ENCODE measurements around the gene BNC2. TPM values are rescaled to one million over a fixed set of nuclear protein-coding genes. Genes with fewer than 3 reads are reported as not detected.

The BNC2 gene
- total and polyA plus RNA-seq, 2 experiments from 2014 or later: 19.3 to 20.7 TPM

DNA sequence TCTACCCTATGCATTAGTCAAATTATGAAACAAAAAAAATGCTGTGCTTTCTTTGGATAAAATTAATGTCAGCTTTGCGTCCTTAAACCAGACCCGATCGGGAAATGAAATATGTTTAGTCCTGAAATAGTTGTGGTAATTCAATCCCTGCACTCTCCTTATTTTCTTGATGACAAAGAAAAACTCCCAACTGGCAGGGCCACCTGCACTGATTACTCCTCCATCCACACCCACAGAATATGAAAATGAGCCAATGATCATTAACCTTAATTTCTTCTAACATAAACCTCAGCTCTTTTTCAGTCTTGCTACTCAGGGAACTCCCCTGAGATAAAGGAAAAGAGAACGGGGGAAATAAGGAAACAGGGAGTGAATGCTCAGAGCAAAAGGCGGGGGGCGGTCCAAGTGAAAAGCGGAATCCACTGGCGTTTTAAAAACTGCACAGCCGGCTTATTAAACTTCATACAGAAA is 245.3 kb downstream of the BNC2 start:
- H3K4me1 ChIP-seq (ENCODE audit: insufficient read depth): peaks cover 26% of the 10 kb centered on the region
- H3K9me2 ChIP-seq (replicated peaks; ENCODE audit: insufficient read depth): no peaks in the 10 kb centered on the region
- no peak for DNase-seq (ENCODE audit: low spot score)
- no peaks in the 10 kb centered on the region for H3K79me2 ChIP-seq
- H2AFZ ChIP-seq: no peak overlapping the region
- H3K36me3 ChIP-seq (replicated peaks; ENCODE audit: insufficient read depth, low read depth): no peaks in the 10 kb centered on the region
- peak overlapping the region; percentile 65 for H3K4me2 ChIP-seq
- TF ChIP-seq EZH2phosphoT487 (IDR thresholded peaks at IDR 0.05; ENCODE audit: low read depth, severe bottlenecking, unreplicated experiment) (no peak), EZH2 (IDR thresholded peaks at IDR 0.05; ENCODE audit: borderline replicate concordance) (no peak)
- TF ChIP-seq, protein P1, sequence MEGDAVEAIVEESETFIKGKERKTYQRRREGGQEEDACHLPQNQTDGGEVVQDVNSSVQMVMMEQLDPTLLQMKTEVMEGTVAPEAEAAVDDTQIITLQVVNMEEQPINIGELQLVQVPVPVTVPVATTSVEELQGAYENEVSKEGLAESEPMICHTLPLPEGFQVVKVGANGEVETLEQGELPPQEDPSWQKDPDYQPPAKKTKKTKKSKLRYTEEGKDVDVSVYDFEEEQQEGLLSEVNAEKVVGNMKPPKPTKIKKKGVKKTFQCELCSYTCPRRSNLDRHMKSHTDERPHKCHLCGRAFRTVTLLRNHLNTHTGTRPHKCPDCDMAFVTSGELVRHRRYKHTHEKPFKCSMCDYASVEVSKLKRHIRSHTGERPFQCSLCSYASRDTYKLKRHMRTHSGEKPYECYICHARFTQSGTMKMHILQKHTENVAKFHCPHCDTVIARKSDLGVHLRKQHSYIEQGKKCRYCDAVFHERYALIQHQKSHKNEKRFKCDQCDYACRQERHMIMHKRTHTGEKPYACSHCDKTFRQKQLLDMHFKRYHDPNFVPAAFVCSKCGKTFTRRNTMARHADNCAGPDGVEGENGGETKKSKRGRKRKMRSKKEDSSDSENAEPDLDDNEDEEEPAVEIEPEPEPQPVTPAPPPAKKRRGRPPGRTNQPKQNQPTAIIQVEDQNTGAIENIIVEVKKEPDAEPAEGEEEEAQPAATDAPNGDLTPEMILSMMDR (IDR thresholded peaks at IDR 0.05; ENCODE audit: poor library complexity): no peak
- no peaks in the 10 kb centered on the region for H3K9me3 ChIP-seq (ENCODE audit: low read depth)
- WGBS (ENCODE audit: low lambda C conversion rate, missing lambda C conversion rate): 60% methylated on average over 9 of the region's 9 CpGs
- H3K27ac ChIP-seq: peak overlapping the region; percentile 67
- H3K4me3 ChIP-seq: no peak overlapping the region
- no peaks in the 10 kb centered on the region for H3K27me3 ChIP-seq
- H4K20me1 ChIP-seq (ENCODE audit: insufficient read depth, poor library complexity, severe bottlenecking): no peaks in the 10 kb centered on the region

DNA sequence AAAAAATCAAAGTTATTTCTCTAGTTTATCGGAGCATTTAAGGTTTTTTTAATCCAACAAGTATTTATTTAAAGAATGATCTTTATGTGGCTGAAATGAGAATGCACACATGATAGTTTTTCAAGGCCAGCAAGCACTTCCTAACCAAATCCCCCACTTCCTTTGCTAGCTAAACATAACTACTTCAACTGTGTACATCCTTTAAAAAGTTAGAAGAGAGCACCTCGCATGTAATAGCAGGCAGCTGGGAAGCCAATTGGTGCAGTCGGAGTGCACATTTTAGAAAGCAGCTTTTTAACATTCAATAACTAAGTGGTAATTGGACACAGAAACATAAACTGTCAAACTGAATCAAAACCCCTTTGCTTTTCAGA is 245.7 kb downstream of the BNC2 start:
- Histone ChIP-seq H3K4me1 (ENCODE audit: insufficient read depth) (peaks cover 26% of the 10 kb centered on the region), H3K4me3 (no peak overlapping the region), H3K79me2 (no peaks in the 10 kb centered on the region), H3K27me3 (no peaks in the 10 kb centered on the region), H4K20me1 (ENCODE audit: insufficient read depth, poor library complexity, severe bottlenecking) (no peaks in the 10 kb centered on the region), H2AFZ (no peak overlapping the region), H3K9me2 (replicated peaks; ENCODE audit: insufficient read depth) (no peaks in the 10 kb centered on the region), H3K9me3 (ENCODE audit: low read depth) (no peaks in the 10 kb centered on the region), H3K36me3 (replicated peaks; ENCODE audit: insufficient read depth, low read depth) (no peaks in the 10 kb centered on the region), H3K27ac (peak overlapping the region; percentile 67), H3K4me2 (peak overlapping the region; percentile 65)
- no peak for DNase-seq (ENCODE audit: low spot score)
- TF ChIP-seq, protein P1 (IDR thresholded peaks at IDR 0.05; ENCODE audit: poor library complexity): no peak
- TF ChIP-seq EZH2phosphoT487 (IDR thresholded peaks at IDR 0.05; ENCODE audit: low read depth, severe bottlenecking, unreplicated experiment): no peak
- TF ChIP-seq EZH2 (IDR thresholded peaks at IDR 0.05; ENCODE audit: borderline replicate concordance): no peak
- 46% methylated on average over 3 of the region's 3 CpGs for WGBS (ENCODE audit: low lambda C conversion rate, missing lambda C conversion rate)

DNA sequence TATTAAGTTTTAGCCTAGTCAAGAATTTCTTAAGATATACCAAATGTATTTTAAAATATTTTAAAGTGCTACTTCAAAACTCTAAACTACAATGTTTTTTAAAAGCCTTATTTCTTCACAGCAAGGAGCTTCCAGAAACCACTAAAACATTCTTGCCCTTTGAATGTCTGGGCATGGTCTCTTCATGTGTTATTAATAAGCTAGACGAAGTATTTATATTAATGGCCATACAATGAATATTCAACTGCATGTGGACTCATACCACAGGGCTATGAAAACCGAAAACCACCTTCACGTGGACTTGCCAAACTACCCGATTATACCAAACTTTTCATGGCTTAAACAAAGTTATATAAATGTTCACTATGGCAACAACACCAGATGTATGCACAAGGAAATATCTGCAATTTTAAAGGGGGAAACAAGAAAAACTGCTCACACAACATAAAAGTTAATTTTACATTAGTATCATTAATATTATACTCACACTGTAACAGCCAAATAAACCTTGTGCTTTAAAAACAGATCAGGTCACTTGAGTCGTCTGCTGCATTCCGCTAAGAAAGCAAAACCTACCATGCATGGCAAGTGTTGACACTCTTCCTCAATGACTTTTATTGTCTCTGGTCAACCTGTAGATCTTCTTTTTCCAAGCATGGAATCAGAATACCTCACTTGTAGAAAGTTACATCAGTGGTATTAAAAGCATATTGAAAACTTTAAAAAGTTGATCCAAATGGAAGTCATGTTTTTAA is 246.3 kb downstream of the BNC2 start:
- Histone ChIP-seq H3K9me3 (ENCODE audit: low read depth) (no peaks in the 10 kb centered on the region), H3K27ac (peak overlapping the region; percentile 12), H3K4me1 (ENCODE audit: insufficient read depth) (peaks cover 31% of the 10 kb centered on the region), H3K36me3 (replicated peaks; ENCODE audit: insufficient read depth, low read depth) (no peaks in the 10 kb centered on the region), H3K9me2 (replicated peaks; ENCODE audit: insufficient read depth) (no peaks in the 10 kb centered on the region), H2AFZ (no peak overlapping the region), H3K4me3 (no peak overlapping the region), H3K79me2 (no peaks in the 10 kb centered on the region), H4K20me1 (ENCODE audit: insufficient read depth, poor library complexity, severe bottlenecking) (no peaks in the 10 kb centered on the region), H3K4me2 (peak overlapping the region; percentile 65), H3K27me3 (no peaks in the 10 kb centered on the region)
- WGBS (ENCODE audit: low lambda C conversion rate, missing lambda C conversion rate): 75% methylated on average over 6 of the region's 6 CpGs
- TF ChIP-seq, protein P1 (IDR thresholded peaks at IDR 0.05; ENCODE audit: poor library complexity): no peak
- TF ChIP-seq EZH2 (IDR thresholded peaks at IDR 0.05; ENCODE audit: borderline replicate concordance) (no peak), EZH2phosphoT487 (IDR thresholded peaks at IDR 0.05; ENCODE audit: low read depth, severe bottlenecking, unreplicated experiment) (no peak)
- no peak for DNase-seq (ENCODE audit: low spot score)
